H9 (cell line): ENCODE measurements around the gene CEP350. TPM values are rescaled to one million over a fixed set of nuclear protein-coding genes. Genes with fewer than 3 reads are reported as not detected.
A peak's percentile ranks its signal among the peaks of the same experiment; 100 is the strongest.

Source experiments
- DNase-seq: peaks from one replicate; pipeline ENCODE4 v3.0.0-alpha.2; 2017
- H2AFZ ChIP-seq: one replicate; pipeline ENCODE4 v1.6.1; 2013; ENCODE audit warnings: mild to moderate bottlenecking, low read length, control low read depth, moderate library complexity
- H2AK5ac ChIP-seq: 2 replicates; pipeline ENCODE4 v1.6.1; 2013; ENCODE audit warnings: low read length, control low read depth, mixed read lengths; ENCODE audit not compliant: insufficient read length
- H2BK120ac ChIP-seq: one replicate; pipeline ENCODE4 v1.6.1; 2013; ENCODE audit warnings: low read depth, mild to moderate bottlenecking, low read length, control low read depth, inconsistent platforms; ENCODE audit not compliant: poor library complexity, severe bottlenecking
- H2BK12ac ChIP-seq: 2 replicates; pipeline ENCODE4 v1.6.1; 2013; ENCODE audit warnings: low read length, control low read depth, mixed read lengths, low read depth; ENCODE audit not compliant: insufficient read length
- H2BK15ac ChIP-seq: 2 replicates; pipeline ENCODE4 v1.6.1; 2013; ENCODE audit warnings: low read depth, low read length, control low read depth
- H2BK20ac ChIP-seq: one replicate; pipeline ENCODE4 v1.6.1; 2013; ENCODE audit warnings: low read depth, mild to moderate bottlenecking, low read length, control low read depth, inconsistent platforms; ENCODE audit not compliant: poor library complexity, severe bottlenecking
- H2BK5ac ChIP-seq: 2 replicates; pipeline ENCODE4 v1.6.1; 2013; ENCODE audit warnings: low read length, control low read depth, mixed read lengths; ENCODE audit not compliant: insufficient read length
- H3K14ac ChIP-seq: 2 replicates; pipeline ENCODE4 v1.6.1; 2013; ENCODE audit warnings: low read length, control low read depth; ENCODE audit not compliant: insufficient read depth
- H3K18ac ChIP-seq: 2 replicates; pipeline ENCODE4 v1.6.1; 2013; ENCODE audit warnings: low read depth, mild to moderate bottlenecking, mixed read lengths, low read length, control low read depth; ENCODE audit not compliant: insufficient read length
- H3K23ac ChIP-seq: 2 replicates; pipeline ENCODE4 v1.6.1; 2013; ENCODE audit warnings: low read length, control low read depth, mixed read lengths, low read depth; ENCODE audit not compliant: insufficient read length
- H3K23me2 ChIP-seq: 2 replicates; pipeline ENCODE4 v1.6.1; 2013; ENCODE audit warnings: low read depth, mild to moderate bottlenecking, mixed read lengths, low read length, control low read depth; ENCODE audit not compliant: insufficient read length, poor library complexity, severe bottlenecking
- H3K27ac ChIP-seq: 2 replicates; pipeline ENCODE4 v1.5.1; 2013; ENCODE audit warnings: low read length, control low read depth, mixed read lengths, low read depth; ENCODE audit not compliant: insufficient read length
- H3K27me3 ChIP-seq: 2 replicates; pipeline ENCODE4 v1.6.1; 2013; ENCODE audit warnings: low read length, control low read depth, inconsistent platforms; ENCODE audit not compliant: insufficient read depth
- H3K4ac ChIP-seq: 2 replicates; pipeline ENCODE4 v1.6.1; 2013; ENCODE audit warnings: low read depth, mild to moderate bottlenecking, control low read depth, inconsistent platforms, low read length, moderate library complexity
- H3K4me1 ChIP-seq: 2 replicates; pipeline ENCODE4 v1.6.1; 2013; ENCODE audit warnings: low read length, control low read depth, inconsistent platforms; ENCODE audit not compliant: insufficient read depth
- H3K4me2 ChIP-seq: 2 replicates; pipeline ENCODE4 v1.6.1; 2013; ENCODE audit warnings: low read length, control low read depth, mixed read lengths; ENCODE audit not compliant: insufficient read length, insufficient read depth
- H3K56ac ChIP-seq: 2 replicates; pipeline ENCODE4 v1.6.1; 2013; ENCODE audit warnings: low read depth, mild to moderate bottlenecking, mixed read lengths, low read length, control low read depth; ENCODE audit not compliant: insufficient read length
- H3K79me1 ChIP-seq: 2 replicates; pipeline ENCODE4 v1.6.1; 2013; ENCODE audit warnings: low read depth, mild to moderate bottlenecking, moderate library complexity, low read length, control low read depth, inconsistent platforms; ENCODE audit not compliant: insufficient read depth, poor library complexity, severe bottlenecking
- H3K79me2 ChIP-seq: 2 replicates; pipeline ENCODE4 v1.6.1; 2013; ENCODE audit warnings: low read length, control low read depth, inconsistent platforms; ENCODE audit not compliant: insufficient read depth
- H3K9ac ChIP-seq: 2 replicates; pipeline ENCODE4 v1.6.1; 2013; ENCODE audit warnings: low read length, control low read depth, mixed read lengths; ENCODE audit not compliant: insufficient read length; ENCODE audit errors: extremely low read depth
- H3K9me3 ChIP-seq: one replicate; pipeline ENCODE4 v1.6.1; 2013; ENCODE audit warnings: low read depth, low read length, inconsistent platforms; ENCODE audit not compliant: control insufficient read depth
- H3T11ph ChIP-seq: one replicate; pipeline ENCODE4 v1.6.1; 2013; ENCODE audit warnings: mild to moderate bottlenecking, low read length, control low read depth, inconsistent platforms
- H4K20me1 ChIP-seq: one replicate; pipeline ENCODE4 v1.6.1; 2013; ENCODE audit not compliant: control insufficient read depth, insufficient read length, insufficient read depth
- H4K5ac ChIP-seq: 2 replicates; pipeline ENCODE4 v1.6.1; 2013; ENCODE audit warnings: low read depth, mild to moderate bottlenecking, mixed read lengths, low read length, control low read depth; ENCODE audit not compliant: insufficient read length
- H4K8ac ChIP-seq: replicated peaks from 2 replicates; pipeline ENCODE4 v1.6.1; 2013; ENCODE audit warnings: low read length, control low read depth, mixed read lengths, low read depth; ENCODE audit not compliant: insufficient read length
- H4K91ac ChIP-seq: 2 replicates; pipeline ENCODE4 v1.6.1; 2013; ENCODE audit warnings: low read depth, mild to moderate bottlenecking, moderate library complexity, mixed read lengths, low read length, control low read depth; ENCODE audit not compliant: insufficient read length
- H3K27ac Mint-ChIP-seq, 3 experiments: 2 replicates in 2 of 3; 3 replicates in 1 of 3; pipeline ENCODE4 v1.8.0; 2020 to 2021; ENCODE audit warnings: mixed read lengths in 3 of 3, mild to moderate bottlenecking in 1 of 3, moderate library complexity in 1 of 3
- H3K27me3 Mint-ChIP-seq: 2 replicates; pipeline ENCODE4 v1.8.0; 2021; ENCODE audit warnings: low read depth, mild to moderate bottlenecking, moderate library complexity, mixed read lengths
- H3K36me3 Mint-ChIP-seq, 3 experiments: 2 replicates in 2 of 3; 3 replicates in 1 of 3; pipeline ENCODE4 v1.8.0; 2020 to 2021; ENCODE audit warnings: low read depth in 3 of 3, mixed read lengths in 3 of 3; ENCODE audit not compliant: insufficient read depth in 1 of 3
- H3K4me1 Mint-ChIP-seq, 2 experiments: 2 replicates each; pipeline ENCODE4 v1.8.0; 2020; ENCODE audit warnings: mixed read lengths in 2 of 2
- H3K4me3 Mint-ChIP-seq, 2 experiments: 2 replicates in 1 of 2; 3 replicates in 1 of 2; pipeline ENCODE4 v1.8.0; 2020 to 2021; ENCODE audit warnings: mild to moderate bottlenecking in 2 of 2, mixed read lengths in 2 of 2, moderate library complexity in 1 of 2
- H3K9me3 Mint-ChIP-seq, 2 experiments: 2 replicates in 1 of 2; 3 replicates in 1 of 2; pipeline ENCODE4 v1.8.0; 2020; ENCODE audit warnings: mild to moderate bottlenecking in 2 of 2, mixed read lengths in 2 of 2, moderate library complexity in 1 of 2
- CTCF ChIP-seq: fragments of 200-600 bp; sonication (generic); conservative IDR thresholded peaks from 3 replicates; pipeline ENCODE4 v1.8.0; 2021; ENCODE audit warnings: antibody characterized with exemption, mild to moderate bottlenecking
- WGBS: extraction: QIAGEN DNeasy Blood & Tissue Kit; methylation state at CpG from one replicate; pipeline ENCODE4 v1.1.7; 2013; ENCODE audit warnings: missing lambda C conversion rate, low lambda C conversion rate, mixed read lengths; ENCODE audit not compliant: insufficient read length; ENCODE audit errors: extremely low coverage; 5-methylcytosine and 5-hydroxymethylcytosine counted together
- total RNA-seq: library from RNA; stranded (reverse); gene quantifications from 2 replicates; pipeline ENCODE4 v1.2.1, GENCODE V29; 2021

The CEP350 gene
- total RNA-seq, 1 experiment from 2014 or later: 39.2 TPM

- H3K9me3 Mint-ChIP-seq: no peaks in the 10 kb centered on the region
- H3K27ac ChIP-seq: no peak within 1 kb of the TSS
Observed at GRCh38 chr1:180154325-180155181, 199.9 kb downstream of the CEP350 start, which contains the start of gene QSOX1. TSS of gene QSOX1 (plus strand) at chr1:180154869. CDS start at chr1:180154908, 39 bp downstream.

More at GRCh38 chr1:180154325-180155181, 199.9 kb downstream of the CEP350 start, which contains the start of gene QSOX1:
- Histone ChIP-seq H4K91ac (no peak within 1 kb of the TSS), H3K56ac (no peak within 1 kb of the TSS), H3K23me2 (peaks cover 8% of the 10 kb centered on the region), H3K4me1 (no peaks in the 10 kb centered on the region; the same call in 1 of the 2 replicates), H3K79me1 (no peaks in the 10 kb centered on the region), H3K4ac (no peak within 1 kb of the TSS), H2BK120ac (no peak within 1 kb of the TSS), H4K20me1 (no peaks in the 10 kb centered on the region), H3T11ph (no peak within 1 kb of the TSS), H2AK5ac (no peak within 1 kb of the TSS), H2AFZ (no peak within 1 kb of the TSS), H3K27me3 (no peaks in the 10 kb centered on the region; the same call in 1 of the 2 replicates), H4K5ac (no peak within 1 kb of the TSS), H3K18ac (no peak within 1 kb of the TSS), H2BK12ac (no peak within 1 kb of the TSS), H4K8ac (no peak within 1 kb of the TSS), H2BK15ac (no peak within 1 kb of the TSS), H3K4me2 (peak within 1 kb of the TSS; percentile 93), H3K79me2 (peaks cover 3% of the 10 kb centered on the region; the same call in 1 of the 2 replicates), H3K23ac (no peak within 1 kb of the TSS), H3K9ac (peak within 1 kb of the TSS; percentile 73), H2BK20ac (no peak within 1 kb of the TSS), H3K9me3 (no peaks in the 10 kb centered on the region), H2BK5ac (no peak within 1 kb of the TSS), H3K14ac (peak within 1 kb of the TSS; percentile 85)
- Mint-ChIP-seq H3K4me1 (peaks cover 22 to 33% of the 10 kb centered on the region in 2 experiments), H3K27ac (peak within 1 kb of the TSS in 2 of 3 experiments; percentile 20 to 85; a peak in 3 of 7 replicates), H3K36me3 (no peaks in the 10 kb centered on the region; a peak in 1 of 7 replicates), H3K27me3 (peaks cover 29% of the 10 kb centered on the region), H3K4me3 (peak within 1 kb of the TSS; percentile 93)
- peak; percentile 90 for DNase-seq
- TF ChIP-seq CTCF: peak; percentile 26; the same call in 1 of the 3 replicates
- no CpG with 5 or more reads among the region's 100 CpGs for WGBS
